Liver (tissue), 3 donors: ENCODE results near the gene TPD52L2.

Source experiments
- CTCF ChIP-seq: fragments of 150-350 bp; IDR thresholded peaks from 2 replicates; pipeline ENCODE4 v1.5.1; 2017; ENCODE audit warnings: improper control_type of control experiment, low read depth, low read length; ENCODE audit not compliant: missing input control
- EGR1 ChIP-seq, 2 donors: IDR thresholded peaks; 2 replicates each; pipeline ENCODE4 v1.6.1; 2016 to 2018; ENCODE audit warnings: antibody characterized with exemption in 2 of 2, low read depth in 2 of 2
- GABPA ChIP-seq, 2 donors: IDR thresholded peaks in 1 of 2; conservative IDR thresholded peaks in 1 of 2; 2 replicates each; pipeline ENCODE4 v1.6.1; 2016; ENCODE audit warnings: antibody characterized with exemption in 2 of 2, mild to moderate bottlenecking in 1 of 2, moderate library complexity in 1 of 2
- HNF4A ChIP-seq, 2 donors: conservative IDR thresholded peaks; 2 replicates each; pipeline ENCODE4 v1.6.1; 2016; ENCODE audit warnings: antibody characterized with exemption in 2 of 2, mild to moderate bottlenecking in 2 of 2
- JUND ChIP-seq, 2 donors: IDR thresholded peaks; 2 replicates each; pipeline ENCODE4 v1.6.1; 2016; ENCODE audit warnings: antibody characterized with exemption in 2 of 2
- NR2F2 ChIP-seq: IDR thresholded peaks from 2 replicates; pipeline ENCODE4 v1.6.1; 2016; ENCODE audit warnings: antibody characterized with exemption
- TAF1 ChIP-seq: conservative IDR thresholded peaks from 2 replicates; pipeline ENCODE4 v1.6.1; 2016; ENCODE audit warnings: antibody characterized with exemption, mild to moderate bottlenecking
- YY1 ChIP-seq: IDR thresholded peaks from 2 replicates; pipeline ENCODE4 v1.6.1; 2016; ENCODE audit warnings: antibody characterized with exemption, mild to moderate bottlenecking
- TF ChIP-seq, protein P1 (sequence below): IDR thresholded peaks from 2 replicates; pipeline ENCODE4 v1.6.1; 2016; ENCODE audit warnings: antibody characterized with exemption, mild to moderate bottlenecking
- TF ChIP-seq, protein P2 (sequence below): IDR thresholded peaks from 2 replicates; pipeline ENCODE4 v1.6.1; 2016; ENCODE audit warnings: antibody characterized with exemption
- TF ChIP-seq, protein P3 (sequence below): IDR thresholded peaks from 2 replicates; pipeline ENCODE4 v1.6.1; 2016; ENCODE audit warnings: antibody characterized with exemption
- donor health status: healthy.
- donor health status: healthy.

DNA sequence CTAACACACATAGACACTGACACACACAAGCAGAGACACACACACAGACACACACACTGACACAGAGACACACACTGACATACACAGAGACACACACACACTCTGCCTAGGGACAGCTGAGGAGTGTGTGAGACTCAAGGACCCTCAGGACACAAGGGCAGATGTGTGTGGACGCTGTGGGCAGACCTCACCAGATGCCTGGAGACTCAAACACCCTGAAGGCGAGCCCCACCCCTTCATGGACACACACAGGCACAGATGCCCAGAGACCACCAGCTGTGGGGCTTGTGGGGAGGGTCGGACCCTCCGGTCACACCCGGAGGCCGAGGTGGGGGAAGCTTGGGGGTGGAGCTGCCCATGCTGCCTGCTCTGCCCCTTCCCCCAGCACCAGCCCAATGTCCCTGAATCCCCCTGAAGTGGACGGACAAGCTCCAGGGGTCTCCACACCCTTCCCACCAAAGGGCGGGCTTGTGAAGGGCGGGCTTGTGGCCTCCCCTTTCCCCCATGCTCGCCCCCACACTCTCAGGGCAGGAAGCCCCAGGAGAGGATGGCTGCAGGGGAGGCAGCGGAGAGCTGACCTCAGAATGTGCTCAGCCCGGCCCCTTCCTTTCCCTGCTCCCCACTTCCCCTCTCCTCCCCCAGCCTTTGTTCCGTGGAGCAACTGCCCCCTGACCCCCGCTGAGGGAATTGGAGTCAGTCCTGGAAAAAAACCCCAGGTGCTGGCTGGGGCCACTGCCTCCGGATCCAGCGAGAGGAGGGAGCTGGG is 17.6 kb upstream of the TPD52L2 start:
- no peak for TF ChIP-seq YY1
- TF ChIP-seq JUND (IDR thresholded peaks at IDR 0.05) = no peak
- TF ChIP-seq HNF4A (conservative IDR thresholded peaks at IDR 0.05) = no peak
- no peak for TF ChIP-seq CTCF
- TF ChIP-seq, protein P1, sequence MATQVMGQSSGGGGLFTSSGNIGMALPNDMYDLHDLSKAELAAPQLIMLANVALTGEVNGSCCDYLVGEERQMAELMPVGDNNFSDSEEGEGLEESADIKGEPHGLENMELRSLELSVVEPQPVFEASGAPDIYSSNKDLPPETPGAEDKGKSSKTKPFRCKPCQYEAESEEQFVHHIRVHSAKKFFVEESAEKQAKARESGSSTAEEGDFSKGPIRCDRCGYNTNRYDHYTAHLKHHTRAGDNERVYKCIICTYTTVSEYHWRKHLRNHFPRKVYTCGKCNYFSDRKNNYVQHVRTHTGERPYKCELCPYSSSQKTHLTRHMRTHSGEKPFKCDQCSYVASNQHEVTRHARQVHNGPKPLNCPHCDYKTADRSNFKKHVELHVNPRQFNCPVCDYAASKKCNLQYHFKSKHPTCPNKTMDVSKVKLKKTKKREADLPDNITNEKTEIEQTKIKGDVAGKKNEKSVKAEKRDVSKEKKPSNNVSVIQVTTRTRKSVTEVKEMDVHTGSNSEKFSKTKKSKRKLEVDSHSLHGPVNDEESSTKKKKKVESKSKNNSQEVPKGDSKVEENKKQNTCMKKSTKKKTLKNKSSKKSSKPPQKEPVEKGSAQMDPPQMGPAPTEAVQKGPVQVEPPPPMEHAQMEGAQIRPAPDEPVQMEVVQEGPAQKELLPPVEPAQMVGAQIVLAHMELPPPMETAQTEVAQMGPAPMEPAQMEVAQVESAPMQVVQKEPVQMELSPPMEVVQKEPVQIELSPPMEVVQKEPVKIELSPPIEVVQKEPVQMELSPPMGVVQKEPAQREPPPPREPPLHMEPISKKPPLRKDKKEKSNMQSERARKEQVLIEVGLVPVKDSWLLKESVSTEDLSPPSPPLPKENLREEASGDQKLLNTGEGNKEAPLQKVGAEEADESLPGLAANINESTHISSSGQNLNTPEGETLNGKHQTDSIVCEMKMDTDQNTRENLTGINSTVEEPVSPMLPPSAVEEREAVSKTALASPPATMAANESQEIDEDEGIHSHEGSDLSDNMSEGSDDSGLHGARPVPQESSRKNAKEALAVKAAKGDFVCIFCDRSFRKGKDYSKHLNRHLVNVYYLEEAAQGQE = no peak
- TF ChIP-seq NR2F2 = no peak
- TF ChIP-seq, protein P2, sequence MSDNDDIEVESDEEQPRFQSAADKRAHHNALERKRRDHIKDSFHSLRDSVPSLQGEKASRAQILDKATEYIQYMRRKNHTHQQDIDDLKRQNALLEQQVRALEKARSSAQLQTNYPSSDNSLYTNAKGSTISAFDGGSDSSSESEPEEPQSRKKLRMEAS = no peak
- TF ChIP-seq EGR1 (IDR thresholded peaks at IDR 0.05; ENCODE audit: low read depth in 2 of 2) = no peak
- TF ChIP-seq, protein P3, sequence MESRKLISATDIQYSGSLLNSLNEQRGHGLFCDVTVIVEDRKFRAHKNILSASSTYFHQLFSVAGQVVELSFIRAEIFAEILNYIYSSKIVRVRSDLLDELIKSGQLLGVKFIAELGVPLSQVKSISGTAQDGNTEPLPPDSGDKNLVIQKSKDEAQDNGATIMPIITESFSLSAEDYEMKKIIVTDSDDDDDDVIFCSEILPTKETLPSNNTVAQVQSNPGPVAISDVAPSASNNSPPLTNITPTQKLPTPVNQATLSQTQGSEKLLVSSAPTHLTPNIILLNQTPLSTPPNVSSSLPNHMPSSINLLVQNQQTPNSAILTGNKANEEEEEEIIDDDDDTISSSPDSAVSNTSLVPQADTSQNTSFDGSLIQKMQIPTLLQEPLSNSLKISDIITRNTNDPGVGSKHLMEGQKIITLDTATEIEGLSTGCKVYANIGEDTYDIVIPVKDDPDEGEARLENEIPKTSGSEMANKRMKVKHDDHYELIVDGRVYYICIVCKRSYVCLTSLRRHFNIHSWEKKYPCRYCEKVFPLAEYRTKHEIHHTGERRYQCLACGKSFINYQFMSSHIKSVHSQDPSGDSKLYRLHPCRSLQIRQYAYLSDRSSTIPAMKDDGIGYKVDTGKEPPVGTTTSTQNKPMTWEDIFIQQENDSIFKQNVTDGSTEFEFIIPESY = no peak
- TF ChIP-seq GABPA (IDR thresholded peaks at IDR 0.05 in 1 of 2, conservative IDR thresholded peaks at IDR 0.05 in 1 of 2) = no peak
- TF ChIP-seq TAF1 = no peak
